OCI-LY1 (cell line): ENCODE data around the gene ASB2.
A peak's percentile ranks its signal among the peaks of the same experiment; 100 is the strongest.

Experiments used
- H2AFZ ChIP-seq: fragments of 200-600 bp; sonication (generic), shearing (Covaris generic); 2 replicates; pipeline ENCODE4 v1.6.0; 2014; ENCODE audit warnings: antibody characterized with exemption, mild to moderate bottlenecking, low read length
- H3F3A ChIP-seq: fragments of 200-600 bp; sonication (generic), shearing (Covaris generic); 2 replicates; pipeline ENCODE4 v1.6.0; 2014; ENCODE audit warnings: mild to moderate bottlenecking, antibody characterized with exemption, low read length, moderate library complexity; ENCODE audit not compliant: insufficient read depth
- H3K27ac ChIP-seq: fragments of 200-600 bp; sonication (generic); 2 replicates; pipeline ENCODE4 v1.5.1; 2014; ENCODE audit warnings: low read length, mixed run types, mild to moderate bottlenecking, low read depth; ENCODE audit not compliant: poor library complexity, severe bottlenecking
- H3K27me3 ChIP-seq: fragments of 200-600 bp; sonication (generic); 2 replicates; pipeline ENCODE4 v1.6.0; 2014; ENCODE audit warnings: antibody characterized with exemption, mild to moderate bottlenecking, low read length, moderate library complexity; ENCODE audit not compliant: insufficient read depth
- H3K36me3 ChIP-seq: fragments of 200-600 bp; sonication (generic); 2 replicates; pipeline ENCODE4 v1.6.1; 2014; ENCODE audit warnings: mild to moderate bottlenecking, antibody characterized with exemption, low read length, moderate library complexity, mixed read lengths; ENCODE audit not compliant: insufficient read depth
- H3K4me1 ChIP-seq: fragments of 200-600 bp; sonication (generic); 2 replicates; pipeline ENCODE4 v1.5.1; 2014; ENCODE audit warnings: mild to moderate bottlenecking, low read length, moderate library complexity; ENCODE audit not compliant: insufficient read depth, severe bottlenecking
- H3K4me2 ChIP-seq: fragments of 200-600 bp; sonication (generic), shearing (Covaris generic); 2 replicates; pipeline ENCODE4 v1.6.1; 2014; ENCODE audit warnings: low read length
- H3K4me3 ChIP-seq: fragments of 200-600 bp; sonication (generic); 2 replicates; pipeline ENCODE4 v1.5.1; 2014; ENCODE audit warnings: low read length, low read depth, mild to moderate bottlenecking, mixed read lengths; ENCODE audit not compliant: poor library complexity, severe bottlenecking
- H3K79me2 ChIP-seq: fragments of 200-600 bp; shearing (Covaris generic); 2 replicates; pipeline ENCODE4 v1.6.1; 2016; ENCODE audit warnings: mixed run types, low read length, mixed read lengths; ENCODE audit not compliant: insufficient read depth
- H3K9ac ChIP-seq: fragments of 200-600 bp; sonication (generic), shearing (Covaris generic); 2 replicates; pipeline ENCODE4 v1.6.1; 2014; ENCODE audit warnings: mild to moderate bottlenecking, low read length, mixed read lengths
- H3K9me2 ChIP-seq: fragments of 200-600 bp; sonication (generic), shearing (Covaris generic); 2 replicates; pipeline ENCODE4 v1.6.1; 2014; ENCODE audit warnings: low read depth, mild to moderate bottlenecking, low read length, mixed read lengths
- H3K9me3 ChIP-seq: fragments of 200-600 bp; shearing (Covaris generic); 2 replicates; pipeline ENCODE4 v1.6.1; 2014; ENCODE audit warnings: low read length, mixed read lengths
- H4K20me1 ChIP-seq: fragments of 200-600 bp; sonication (generic), shearing (Covaris generic); 2 replicates; pipeline ENCODE4 v1.6.0; 2016; ENCODE audit warnings: mild to moderate bottlenecking, low read length; ENCODE audit not compliant: insufficient read depth
- CTCF ChIP-seq: fragments of 200-600 bp; sonication (generic), shearing (Covaris generic); IDR thresholded peaks from 2 replicates; pipeline ENCODE4 v1.5.1; 2017; ENCODE audit warnings: mild to moderate bottlenecking, antibody characterized with exemption, low read length, moderate library complexity, mixed read lengths
- EZH2 ChIP-seq: fragments of 200-600 bp; sonication (generic), shearing (Covaris generic); IDR thresholded peaks from 2 replicates; pipeline ENCODE4 v1.8.0; 2017; ENCODE audit warnings: borderline replicate concordance, mixed run types, mild to moderate bottlenecking, antibody characterized with exemption, low read length, moderate library complexity, mixed read lengths

Gene ASB2

GRCh38 chr14:93974299-93974698 lies 2.1 kb downstream of the ASB2 start:
- Histone ChIP-seq H3K9ac (peak overlapping the region; percentile 84), H3K9me2 (no peaks in the 10 kb centered on the region), H3K4me2 (peak overlapping the region; percentile 70), H3K79me2 (no peaks in the 10 kb centered on the region), H3K36me3 (no peaks in the 10 kb centered on the region), H2AFZ (no peak overlapping the region), H3K27ac (peak overlapping the region; percentile 100), H3K4me3 (peak overlapping the region; percentile 50), H3K27me3 (no peaks in the 10 kb centered on the region), H4K20me1 (no peaks in the 10 kb centered on the region), H3K9me3 (no peaks in the 10 kb centered on the region; the same call in 1 of the 2 replicates), H3K4me1 (peaks cover 100% of the 10 kb centered on the region), H3F3A (peaks cover 18% of the 10 kb centered on the region)
- TF ChIP-seq EZH2 = no peak

GRCh38 chr14:93973607-93974006 lies 2.8 kb downstream of the ASB2 start:
- no peak for TF ChIP-seq CTCF
- TF ChIP-seq EZH2 = no peak
- no peaks in the 10 kb centered on the region for H3K79me2 ChIP-seq
- H3K27ac ChIP-seq = peak overlapping the region; percentile 100
- no peaks in the 10 kb centered on the region for H3K36me3 ChIP-seq
- H3K9me2 ChIP-seq = no peaks in the 10 kb centered on the region
- H4K20me1 ChIP-seq = no peaks in the 10 kb centered on the region
- H3F3A ChIP-seq = peaks cover 11% of the 10 kb centered on the region
- peak overlapping the region; percentile 50 for H3K4me3 ChIP-seq
- peak overlapping the region; percentile 84 for H3K9ac ChIP-seq
- no peaks in the 10 kb centered on the region for H3K27me3 ChIP-seq
- peaks cover 100% of the 10 kb centered on the region for H3K4me1 ChIP-seq
- peak overlapping the region; percentile 70 for H3K4me2 ChIP-seq
- no peak overlapping the region for H2AFZ ChIP-seq
- H3K9me3 ChIP-seq = no peaks in the 10 kb centered on the region; the same call in 1 of the 2 replicates

- peaks cover 100% of the 10 kb centered on the region for H3K4me1 ChIP-seq
Measured at GRCh38 chr14:93972618-93973205, 3.7 kb downstream of the ASB2 start.

More at GRCh38 chr14:93972618-93973205, 3.7 kb downstream of the ASB2 start:
- peak overlapping the region; percentile 50 for H3K4me3 ChIP-seq
- H3F3A ChIP-seq = peaks cover 8% of the 10 kb centered on the region
- H4K20me1 ChIP-seq = no peaks in the 10 kb centered on the region
- no peaks in the 10 kb centered on the region for H3K36me3 ChIP-seq
- no peaks in the 10 kb centered on the region for H3K79me2 ChIP-seq
- no peak overlapping the region for H2AFZ ChIP-seq
- TF ChIP-seq EZH2 (no peak), CTCF (no peak)
- peak overlapping the region; percentile 100 for H3K27ac ChIP-seq
- no peaks in the 10 kb centered on the region for H3K27me3 ChIP-seq
- H3K9ac ChIP-seq = peak overlapping the region; percentile 84
- H3K9me3 ChIP-seq = no peaks in the 10 kb centered on the region; the same call in 1 of the 2 replicates
- H3K4me2 ChIP-seq = peak overlapping the region; percentile 70
- H3K9me2 ChIP-seq = no peaks in the 10 kb centered on the region
